ENCODE data around the gene B9D2.

Gene B9D2

DNA sequence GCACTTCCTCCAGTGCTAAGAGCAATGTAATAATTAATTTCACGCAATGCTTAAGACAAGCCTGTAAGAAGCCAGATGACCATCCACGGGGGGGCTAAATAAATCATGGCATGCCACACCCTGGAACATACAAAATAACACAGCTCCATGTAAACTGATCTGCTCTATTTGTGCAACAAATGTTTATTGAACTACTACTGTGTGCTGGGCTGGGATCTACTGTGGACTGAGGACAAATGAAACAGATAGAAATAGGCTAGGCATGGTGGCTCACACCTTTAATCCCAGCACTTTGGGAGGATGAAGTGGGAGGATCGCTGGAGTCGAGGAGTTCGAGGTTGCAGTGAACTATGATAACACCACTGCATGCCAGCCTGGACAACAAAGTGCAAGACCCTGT is 31.5 kb downstream of the B9D2 start:
- no peak for DNase-seq (ENCODE audit: extremely low read depth, insufficient read length)
- Histone ChIP-seq H3K36me3 (ENCODE audit: control insufficient read depth, insufficient read depth, low read length) (peaks cover 9% of the 10 kb centered on the region), H3K27me3 (replicated peaks; ENCODE audit: control insufficient read depth, insufficient read depth, low read length) (no peaks in the 10 kb centered on the region), H3K4me3 (replicated peaks; ENCODE audit: low read depth, low read length) (no peak overlapping the region)
- TF ChIP-seq CTCF (IDR thresholded peaks at IDR 0.05; ENCODE audit: insufficient read depth, low read length, poor library complexity, severe bottlenecking) = no peak

GRCh38 chr19:41332000-41332399 is 31.9 kb downstream of the B9D2 start:
- TF ChIP-seq CTCF (IDR thresholded peaks at IDR 0.05; ENCODE audit: insufficient read depth, low read length, poor library complexity, severe bottlenecking) = no peak
- H3K4me3 ChIP-seq (replicated peaks; ENCODE audit: low read depth, low read length) = no peak overlapping the region
- H3K36me3 ChIP-seq (ENCODE audit: control insufficient read depth, insufficient read depth, low read length) = peaks cover 9% of the 10 kb centered on the region
- H3K27me3 ChIP-seq (replicated peaks; ENCODE audit: control insufficient read depth, insufficient read depth, low read length) = no peaks in the 10 kb centered on the region
- no peak for DNase-seq (ENCODE audit: extremely low read depth, insufficient read length)

- no peak for DNase-seq (ENCODE audit: extremely low read depth, insufficient read length)
- Histone ChIP-seq H3K4me3 (replicated peaks; ENCODE audit: low read depth, low read length) (no peak overlapping the region), H3K36me3 (ENCODE audit: control insufficient read depth, insufficient read depth, low read length) (peaks cover 9% of the 10 kb centered on the region), H3K27me3 (replicated peaks; ENCODE audit: control insufficient read depth, insufficient read depth, low read length) (no peaks in the 10 kb centered on the region)
- no peak for TF ChIP-seq CTCF (IDR thresholded peaks at IDR 0.05; ENCODE audit: insufficient read depth, low read length, poor library complexity, severe bottlenecking)
These were observed 32.8 kb downstream of the B9D2 start for GRCh38 chr19:41330946-41331678.

GRCh38 chr19:41330481-41330880 is 33.5 kb downstream of the B9D2 start:
- no peaks in the 10 kb centered on the region for H3K27me3 ChIP-seq (replicated peaks; ENCODE audit: control insufficient read depth, insufficient read depth, low read length)
- no peak for TF ChIP-seq CTCF (IDR thresholded peaks at IDR 0.05; ENCODE audit: insufficient read depth, low read length, poor library complexity, severe bottlenecking)
- H3K36me3 ChIP-seq (ENCODE audit: control insufficient read depth, insufficient read depth, low read length) = peaks cover 9% of the 10 kb centered on the region
- DNase-seq (ENCODE audit: extremely low read depth, insufficient read length) = no peak
- H3K4me3 ChIP-seq (replicated peaks; ENCODE audit: low read depth, low read length) = no peak overlapping the region

DNA sequence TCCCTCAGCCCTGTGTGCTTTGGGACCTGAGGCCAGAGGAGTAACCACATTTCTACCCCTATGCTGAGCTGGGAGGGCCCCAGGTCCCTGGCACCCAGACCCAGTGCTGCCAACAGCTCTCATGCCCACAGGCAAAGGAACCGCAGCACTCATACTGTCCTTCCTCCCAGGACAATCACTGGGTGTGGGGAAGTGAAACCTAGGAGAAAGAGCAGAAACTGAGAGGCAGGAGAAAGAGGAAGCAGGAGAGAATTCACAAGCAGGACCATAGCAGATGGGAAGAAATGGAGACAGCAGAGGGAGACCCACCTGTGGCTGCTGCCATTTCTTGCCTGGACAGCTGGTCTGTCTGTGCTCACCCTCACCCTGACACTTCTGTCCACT is 35.1 kb downstream of the B9D2 start:
- no peak for DNase-seq (ENCODE audit: extremely low read depth, insufficient read length)
- Histone ChIP-seq H3K4me3 (replicated peaks; ENCODE audit: low read depth, low read length) (no peak overlapping the region), H3K27me3 (replicated peaks; ENCODE audit: control insufficient read depth, insufficient read depth, low read length) (no peaks in the 10 kb centered on the region), H3K36me3 (ENCODE audit: control insufficient read depth, insufficient read depth, low read length) (peaks cover 10% of the 10 kb centered on the region)
- no peak for TF ChIP-seq CTCF (IDR thresholded peaks at IDR 0.05; ENCODE audit: insufficient read depth, low read length, poor library complexity, severe bottlenecking)

Data from GM06990 (cell line).